Coronary artery (tissue), 2 donors: ENCODE results near the gene GAREM1.

Experiments used
- DNase-seq: peaks from one replicate; pipeline ENCODE4 v3.0.0-alpha.2; 2017; ENCODE audit warnings: low spot score
- H3K27ac ChIP-seq, 2 donors: fragments of 200-600 bp; sonication (generic); one replicate each; pipeline ENCODE4 v1.5.1; 2016 to 2019
- H3K4me3 ChIP-seq: fragments of 200-600 bp; sonication (generic); 2 replicates; pipeline ENCODE4 v1.5.1; 2016; ENCODE audit warnings: mild to moderate bottlenecking, moderate library complexity
- TF ChIP-seq, protein P1 (sequence below): fragments of 200-600 bp; sonication (generic); IDR thresholded peaks from one replicate; pipeline ENCODE4 v1.5.1; 2019; ENCODE audit warnings: antibody characterized with exemption

The GAREM1 gene

DNA sequence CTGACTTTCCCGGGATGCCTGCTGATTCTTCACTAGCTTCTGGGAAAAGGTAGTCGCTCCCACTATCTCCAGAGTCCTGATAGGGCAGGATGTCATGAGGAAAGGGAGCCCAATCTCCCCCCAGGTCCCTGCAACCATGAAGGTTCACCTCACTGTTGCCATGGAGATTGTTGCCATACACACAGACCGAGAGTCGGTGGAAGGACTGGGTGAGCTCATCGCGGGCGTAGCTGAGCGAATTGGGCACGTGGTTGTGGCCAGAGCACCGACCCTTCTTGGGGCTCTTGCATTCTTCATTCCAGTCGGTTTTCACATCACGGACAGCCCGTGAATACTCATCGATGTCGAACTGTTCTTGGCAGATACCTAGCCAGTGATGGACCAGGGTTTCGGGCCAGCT lies 183.4 kb downstream of the GAREM1 start:
- DNase-seq = no peak
- TF ChIP-seq, protein P1, sequence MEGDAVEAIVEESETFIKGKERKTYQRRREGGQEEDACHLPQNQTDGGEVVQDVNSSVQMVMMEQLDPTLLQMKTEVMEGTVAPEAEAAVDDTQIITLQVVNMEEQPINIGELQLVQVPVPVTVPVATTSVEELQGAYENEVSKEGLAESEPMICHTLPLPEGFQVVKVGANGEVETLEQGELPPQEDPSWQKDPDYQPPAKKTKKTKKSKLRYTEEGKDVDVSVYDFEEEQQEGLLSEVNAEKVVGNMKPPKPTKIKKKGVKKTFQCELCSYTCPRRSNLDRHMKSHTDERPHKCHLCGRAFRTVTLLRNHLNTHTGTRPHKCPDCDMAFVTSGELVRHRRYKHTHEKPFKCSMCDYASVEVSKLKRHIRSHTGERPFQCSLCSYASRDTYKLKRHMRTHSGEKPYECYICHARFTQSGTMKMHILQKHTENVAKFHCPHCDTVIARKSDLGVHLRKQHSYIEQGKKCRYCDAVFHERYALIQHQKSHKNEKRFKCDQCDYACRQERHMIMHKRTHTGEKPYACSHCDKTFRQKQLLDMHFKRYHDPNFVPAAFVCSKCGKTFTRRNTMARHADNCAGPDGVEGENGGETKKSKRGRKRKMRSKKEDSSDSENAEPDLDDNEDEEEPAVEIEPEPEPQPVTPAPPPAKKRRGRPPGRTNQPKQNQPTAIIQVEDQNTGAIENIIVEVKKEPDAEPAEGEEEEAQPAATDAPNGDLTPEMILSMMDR = no peak
- peak overlapping the region; percentile 47 for H3K4me3 ChIP-seq
- H3K27ac ChIP-seq = peak overlapping the region; percentile 82 to 86

DNA sequence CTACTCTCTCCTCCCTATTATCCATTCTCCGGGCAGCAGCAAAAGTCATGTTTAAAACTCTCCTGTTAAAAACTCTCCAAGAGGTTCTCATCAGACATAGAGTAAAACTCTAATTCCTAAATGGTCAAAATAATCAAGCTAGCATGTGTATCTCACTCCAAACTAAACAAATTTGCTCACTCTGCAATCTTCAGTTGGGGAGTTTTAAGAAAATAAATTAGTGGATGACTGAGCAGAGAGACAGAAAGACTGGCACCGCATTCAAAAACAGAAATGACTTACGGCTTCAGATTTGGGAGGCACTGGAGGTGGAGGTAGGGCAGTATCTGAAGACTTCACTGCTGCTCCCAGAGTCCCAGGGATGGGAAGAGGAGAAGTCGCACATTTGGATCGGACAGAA lies 183.9 kb downstream of the GAREM1 start:
- DNase-seq = no peak
- Histone ChIP-seq H3K27ac (peak overlapping the region; percentile 82 to 86), H3K4me3 (peak overlapping the region; percentile 47)
- TF ChIP-seq, protein P1 = no peak

DNA sequence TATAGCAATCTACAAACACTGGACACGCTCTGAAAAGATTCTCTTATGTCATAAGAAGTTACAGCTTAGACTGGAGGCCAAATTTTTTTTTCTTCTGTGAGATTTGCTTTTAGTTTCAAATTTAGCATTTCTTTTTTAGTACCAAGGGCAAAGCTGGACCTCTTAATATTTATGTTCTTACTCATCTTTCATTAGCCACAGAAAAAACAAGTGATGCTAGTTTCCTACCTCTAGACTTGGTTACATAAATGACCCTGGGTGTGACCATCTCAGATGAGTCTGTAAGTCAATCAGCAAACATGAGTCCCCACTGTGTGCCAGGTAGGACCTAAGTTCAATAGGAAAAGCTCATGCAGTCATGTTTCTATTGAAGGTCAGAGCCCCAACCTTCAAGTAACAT lies 186.4 kb downstream of the GAREM1 start:
- no peak overlapping the region for H3K4me3 ChIP-seq
- TF ChIP-seq, protein P1 = no peak
- no peak for DNase-seq
- peak overlapping the region; percentile 77 to 82 for H3K27ac ChIP-seq

DNA sequence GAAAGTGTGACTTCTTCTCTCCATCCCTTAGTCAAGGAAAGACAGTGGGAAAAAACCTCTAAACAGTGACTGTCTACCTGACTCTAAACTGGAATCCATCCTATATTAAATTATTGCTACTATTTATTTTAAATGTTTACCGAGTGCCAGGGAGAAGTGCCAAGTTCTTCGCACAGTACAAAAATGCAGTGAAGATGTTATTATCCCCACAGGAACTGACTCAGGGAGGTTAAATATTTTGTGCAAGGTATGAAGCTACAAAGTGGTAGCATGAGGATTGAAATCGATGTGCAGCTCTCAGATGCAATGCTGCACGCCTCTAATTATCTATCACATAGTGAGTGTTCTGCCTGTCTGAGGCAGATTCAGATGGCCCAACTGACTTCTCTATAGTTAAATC lies 189.8 kb downstream of the GAREM1 start:
- no peak for DNase-seq
- TF ChIP-seq, protein P1 = no peak
- Histone ChIP-seq H3K27ac (peak overlapping the region; percentile 25 to 53), H3K4me3 (no peak overlapping the region)

DNA sequence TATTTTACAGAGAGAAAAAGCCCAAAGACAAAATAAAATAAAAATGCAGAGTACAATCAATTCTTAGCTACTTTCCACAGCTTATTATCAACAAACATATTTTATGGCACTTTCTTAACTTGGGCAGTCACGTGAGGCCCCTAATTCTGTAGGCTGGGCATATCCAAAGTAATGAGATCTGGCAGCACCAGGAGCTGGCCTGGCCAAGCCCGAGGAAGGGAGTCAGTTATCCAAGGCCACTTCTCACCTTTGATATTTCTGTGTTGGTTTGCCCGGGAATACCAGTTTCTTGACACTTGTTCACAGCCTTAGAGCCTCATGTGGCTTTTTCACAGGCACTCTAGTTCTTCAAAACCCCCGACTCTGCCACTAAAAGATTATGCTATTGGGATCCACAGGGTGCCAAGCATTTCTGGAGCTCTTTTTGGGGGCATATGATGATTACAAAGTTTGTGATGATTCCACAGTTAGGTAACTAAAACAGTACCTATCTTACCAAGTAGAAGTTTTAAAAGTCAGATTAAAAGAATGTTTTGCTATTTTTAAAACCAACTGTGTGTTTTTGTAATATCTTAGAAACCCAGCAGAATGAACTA lies 190.4 kb downstream of the GAREM1 start:
- no peak overlapping the region for H3K4me3 ChIP-seq
- H3K27ac ChIP-seq = peak overlapping the region; percentile 25 to 53
- TF ChIP-seq, protein P1 = no peak
- no peak for DNase-seq

DNA sequence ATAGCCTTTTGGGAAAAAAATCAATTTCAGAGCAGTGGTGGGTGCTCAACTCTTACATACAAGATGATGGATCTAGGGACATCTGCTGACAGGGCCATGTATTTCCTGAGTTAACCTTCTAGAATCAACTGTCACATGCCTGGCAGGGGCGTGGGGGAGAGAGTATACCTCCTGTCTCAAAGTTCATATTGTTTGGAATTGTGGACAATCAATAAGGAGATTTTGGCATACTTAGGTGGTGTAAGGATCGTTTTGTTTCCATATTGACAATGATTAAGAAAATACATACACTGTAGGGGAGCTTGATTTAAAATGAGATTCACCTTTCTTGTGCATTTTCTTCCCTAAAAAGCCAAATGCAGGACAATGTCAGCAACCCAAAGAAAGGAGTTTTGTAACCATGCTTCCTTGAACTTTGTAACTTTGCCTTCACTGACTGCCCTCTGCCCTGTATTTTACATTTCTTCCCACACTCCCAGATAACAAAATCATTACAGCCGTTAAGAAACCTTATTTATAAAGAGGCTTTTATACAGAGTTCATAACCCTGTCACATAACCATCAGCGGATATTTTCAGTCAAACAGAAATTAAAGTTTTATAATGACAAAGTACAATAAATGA lies 192.4 kb downstream of the GAREM1 start:
- Histone ChIP-seq H3K4me3 (no peak overlapping the region), H3K27ac (peak overlapping the region; percentile 37 to 51)
- DNase-seq = no peak
- TF ChIP-seq, protein P1 = no peak

DNA sequence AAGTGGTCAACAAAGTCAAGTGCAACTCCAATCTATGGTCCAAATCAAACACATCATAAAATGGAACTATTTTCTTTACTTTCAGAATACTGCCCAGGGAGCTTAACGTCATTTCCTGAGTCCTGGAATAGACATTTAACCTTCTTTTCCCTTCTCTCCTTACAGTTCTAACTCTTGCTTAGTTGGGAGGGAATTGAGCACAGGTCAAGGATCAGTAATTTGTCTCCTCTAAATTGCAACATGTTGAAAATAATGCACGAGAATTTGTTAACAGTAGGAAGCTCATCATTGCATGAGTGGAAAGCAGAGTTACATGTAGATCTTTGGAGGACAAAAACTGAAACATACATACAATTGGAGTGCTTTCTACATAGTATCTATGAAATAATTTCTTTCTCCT lies 193.1 kb downstream of the GAREM1 start:
- Histone ChIP-seq H3K4me3 (no peak overlapping the region), H3K27ac (peak overlapping the region; percentile 37 to 51)
- TF ChIP-seq, protein P1 = no peak
- no peak for DNase-seq
